Left forelimb (tissue), 1 donor: ENCODE data around the gene FNBP1L.
A peak's percentile ranks its signal among the peaks of the same experiment; 100 is the strongest.
"Not testable (repeated sequence)": the region's sequence is repeated elsewhere in the genome, so short reads cannot be mapped to it uniquely, and the experiment has no call there.

ENCODE experiments used
- DNase-seq: peaks from one replicate; pipeline ENCODE4 v3.0.0-alpha.2; 2018; ENCODE audit warnings: low spot score

FNBP1L gene

GRCh38 chr1:93443454-93443853, 4.5 kb upstream of the FNBP1L start:
- no peak for DNase-seq

DNA sequence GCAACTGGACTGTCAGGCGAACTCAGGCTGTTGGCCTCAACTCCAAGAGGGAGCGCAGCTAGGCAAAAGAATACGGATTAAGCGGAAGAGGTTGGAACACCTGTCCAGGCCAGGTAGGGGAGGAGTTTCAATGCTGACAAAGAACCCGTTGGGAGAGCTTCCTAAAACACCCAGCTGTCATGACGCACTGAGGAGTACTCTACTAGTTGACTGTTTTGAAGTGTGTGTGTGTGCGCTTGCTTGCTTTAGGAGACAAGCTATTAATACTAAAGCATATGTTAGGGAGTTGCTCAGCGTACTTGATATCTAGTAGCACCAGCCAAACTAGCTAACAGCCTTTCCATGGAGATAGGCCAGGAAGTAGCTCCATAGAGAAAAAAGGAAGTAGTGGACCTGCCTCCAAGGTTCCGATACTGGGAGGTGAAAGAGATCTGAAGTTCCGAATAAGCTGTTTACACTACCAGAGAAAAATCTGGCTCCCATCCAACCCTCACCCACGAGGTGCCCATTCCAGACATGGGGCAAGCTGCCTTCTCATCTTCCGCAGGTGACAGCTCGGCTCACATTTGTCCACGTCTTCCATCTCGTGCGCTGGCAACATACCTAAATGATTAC, 974 bp upstream of the FNBP1L start:
- DNase-seq = no peak

GRCh38 chr1:93448292-93448982, 519 bp downstream of the FNBP1L start:
- peak; percentile 76 for DNase-seq

DNA sequence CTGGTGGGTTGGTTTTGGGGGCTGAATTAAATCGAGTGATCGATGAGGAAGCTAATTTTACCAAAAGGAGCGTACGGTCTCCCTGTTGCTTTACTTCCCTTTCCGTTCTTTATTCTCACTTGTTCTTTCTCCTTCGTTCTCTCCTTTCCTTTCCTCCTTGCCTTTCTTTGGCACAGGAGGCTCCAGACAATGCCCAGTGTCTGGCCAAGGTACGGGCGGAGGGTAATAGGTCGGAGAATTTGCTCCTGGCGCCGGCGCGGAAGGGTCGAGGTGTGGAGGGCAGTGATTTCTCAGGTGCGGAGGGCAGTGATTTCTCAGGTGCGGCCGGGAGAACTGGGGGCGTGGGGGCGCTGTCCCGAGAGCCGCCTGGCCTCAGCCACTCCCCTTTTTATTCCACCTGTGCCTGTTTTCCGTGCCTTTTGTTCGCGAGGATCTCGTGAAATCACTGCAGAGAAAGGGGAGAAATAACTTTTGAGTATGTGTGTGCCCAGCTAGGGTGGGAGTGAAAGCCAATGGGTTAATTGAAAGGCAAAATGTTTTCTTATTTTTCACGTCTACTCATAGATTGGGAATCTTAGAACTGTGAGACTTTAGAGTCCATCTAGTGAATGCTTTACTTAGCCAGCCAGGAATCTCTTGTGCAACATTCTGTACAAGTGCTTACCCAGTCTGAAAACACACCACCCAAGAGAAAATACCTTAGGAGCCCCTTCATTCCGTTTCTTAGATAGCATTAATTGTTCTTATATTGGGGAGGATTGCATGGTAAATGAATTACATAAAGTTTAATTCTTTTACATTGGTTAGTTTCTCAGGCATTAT, 1.3 kb downstream of the FNBP1L start:
- no peak for DNase-seq

DNA sequence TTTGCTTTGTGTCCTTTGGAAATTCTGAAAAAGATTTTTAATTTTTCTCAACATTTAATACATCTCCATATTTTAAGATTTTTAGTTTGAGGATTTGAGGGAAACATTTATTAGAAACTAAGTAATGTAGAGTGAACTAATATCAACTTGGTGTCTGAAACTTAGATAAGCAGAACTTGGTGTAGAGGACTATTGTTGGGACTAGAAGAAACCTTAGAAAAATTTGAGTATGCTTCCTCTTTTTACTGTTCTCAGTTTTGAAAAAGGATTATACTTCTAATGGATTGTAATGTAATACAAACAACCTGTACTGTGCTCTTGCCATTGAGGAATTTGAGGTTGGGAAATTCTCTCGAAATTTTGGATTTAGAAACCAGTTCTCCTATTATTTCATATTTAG, 2.4 kb downstream of the FNBP1L start:
- no peak for DNase-seq

DNA sequence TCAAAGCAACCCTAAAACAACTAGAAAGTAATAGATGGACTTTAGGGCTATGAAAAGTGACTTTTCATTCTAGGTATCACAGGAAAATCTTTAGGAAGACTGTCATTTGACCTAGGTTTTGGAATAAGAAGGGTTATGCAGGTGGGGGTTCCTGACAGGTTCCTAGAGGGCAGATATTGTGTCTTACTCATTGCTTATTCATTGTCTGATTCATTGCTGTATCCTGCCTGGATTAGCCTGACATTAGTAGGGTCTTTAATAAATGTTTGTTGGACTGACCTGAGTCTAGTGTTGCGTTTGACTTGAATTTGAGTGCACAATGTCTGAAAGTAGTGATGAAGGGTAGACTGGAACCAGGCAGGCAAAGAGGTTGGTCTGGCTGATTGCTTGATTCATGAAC, 6.0 kb downstream of the FNBP1L start:
- no peak for DNase-seq

- no peak for DNase-seq
These were observed 11.2 kb downstream of the FNBP1L start for GRCh38 chr1:93459126-93459525.

DNA sequence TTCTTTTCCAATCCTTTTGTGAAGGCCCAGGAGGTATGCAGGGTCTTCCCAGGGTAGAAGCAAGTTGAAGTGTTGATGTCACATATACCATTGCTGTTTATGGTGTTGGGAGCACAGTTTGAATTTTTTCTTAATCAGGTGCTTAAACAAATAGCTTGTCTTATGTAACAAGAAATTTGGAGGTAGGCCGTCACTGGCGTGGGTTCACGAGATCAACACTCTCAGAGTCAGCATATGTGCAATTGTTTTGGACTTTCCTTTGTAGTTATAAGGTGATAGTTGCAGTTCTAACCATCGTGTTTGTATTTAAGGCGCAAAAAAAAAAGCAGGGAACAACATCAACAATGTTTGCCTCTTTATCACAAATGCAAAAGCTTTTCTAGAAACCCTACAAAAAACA, 13.3 kb downstream of the FNBP1L start:
- DNase-seq = no peak

DNA sequence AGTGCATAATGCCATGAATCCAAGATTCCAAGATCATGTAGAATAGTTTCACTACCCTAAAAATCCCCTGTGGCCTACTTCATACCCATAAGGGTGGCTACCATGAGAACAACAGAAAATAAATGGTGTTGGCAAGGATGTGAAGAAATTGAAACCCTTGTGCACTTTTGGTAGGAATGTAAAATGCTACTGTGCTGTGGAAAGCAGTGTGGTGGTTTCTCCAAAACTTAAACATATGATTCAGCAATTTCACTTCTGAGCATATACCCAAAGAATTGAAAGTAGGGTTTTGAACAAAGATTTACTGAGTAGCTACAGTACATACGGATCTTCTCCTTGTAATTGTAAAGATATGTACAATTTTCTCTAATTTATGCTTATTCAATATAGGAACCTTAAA, 16.0 kb downstream of the FNBP1L start:
- DNase-seq = no peak

DNA sequence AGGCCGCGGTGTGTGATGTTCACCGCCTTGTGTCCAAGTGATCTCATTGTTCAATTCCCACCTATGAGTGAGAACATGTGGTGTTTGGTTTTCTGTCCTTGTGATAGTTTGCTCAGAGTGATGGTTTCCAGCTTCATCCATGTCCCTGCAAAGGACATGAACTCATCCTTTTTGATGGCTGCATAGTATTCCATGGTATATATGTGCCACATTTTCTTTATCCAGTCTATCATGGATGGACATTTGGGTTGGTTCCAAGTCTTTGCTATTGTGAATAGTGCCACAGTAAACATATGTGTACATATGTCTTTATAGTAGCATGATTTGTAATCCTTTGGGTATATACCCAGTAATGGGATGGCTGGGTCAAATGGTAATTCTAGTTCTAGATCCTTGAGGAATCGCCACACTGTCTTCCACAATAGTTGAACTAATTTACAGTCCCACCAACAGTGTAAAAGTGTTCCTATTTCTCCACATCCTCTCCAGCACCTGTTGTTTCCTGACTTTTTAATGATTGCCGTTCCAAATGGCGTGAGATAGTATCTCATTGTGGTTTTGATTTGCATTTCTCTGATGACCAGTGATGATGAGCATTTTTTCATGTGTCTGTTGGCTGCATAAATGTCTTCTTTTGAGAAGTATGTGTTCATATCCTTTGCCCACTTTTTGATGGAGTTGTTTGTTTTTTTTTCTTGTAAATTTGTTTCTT, 17.6 kb downstream of the FNBP1L start:
- not testable (repeated sequence) for DNase-seq

DNA sequence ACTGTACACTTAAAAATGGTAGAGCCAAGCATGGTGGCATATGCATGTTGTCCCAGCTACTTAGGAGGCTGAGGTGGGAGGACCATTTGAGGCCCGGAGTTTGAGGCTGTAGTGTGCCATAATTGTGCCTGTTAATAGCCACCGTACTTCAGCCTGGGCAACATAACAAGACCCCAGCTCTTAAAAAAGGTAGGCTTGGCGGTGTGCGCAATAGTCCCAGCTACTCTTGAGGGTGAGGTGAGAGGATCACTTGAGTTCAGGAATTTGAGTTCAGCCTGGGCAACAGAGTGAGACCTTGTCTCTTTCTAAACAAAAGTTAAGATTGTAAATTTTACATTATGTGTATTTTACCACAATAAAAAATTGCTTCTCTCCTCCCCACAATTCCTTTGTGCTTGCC, 19.7 kb downstream of the FNBP1L start:
- no peak for DNase-seq

GRCh38 chr1:93468662-93469061, 20.7 kb downstream of the FNBP1L start:
- DNase-seq = no peak

- DNase-seq = not testable (repeated sequence)
These were observed 21.3 kb downstream of the FNBP1L start for GRCh38 chr1:93469223-93469622.

- no peak for DNase-seq
These were observed 23.4 kb downstream of the FNBP1L start for GRCh38 chr1:93471284-93471683.

DNA sequence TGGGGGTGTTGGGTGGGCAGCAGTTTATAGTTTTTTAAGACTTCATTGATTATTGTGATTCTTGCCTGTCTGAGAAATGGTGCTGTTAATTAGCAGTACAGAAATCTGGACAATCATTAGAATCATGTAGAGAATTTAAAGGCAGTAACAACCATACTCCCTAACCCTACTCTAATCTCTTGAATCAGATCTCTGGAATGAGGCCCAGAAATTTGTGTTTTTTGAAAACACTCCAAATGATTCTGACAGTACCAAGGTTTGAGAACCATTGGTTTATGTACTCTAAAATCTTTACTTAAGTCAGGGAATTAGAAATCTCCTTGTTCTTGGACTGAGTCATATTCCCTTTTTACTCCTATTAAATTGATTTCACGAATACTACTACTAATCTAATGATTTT, 24.0 kb downstream of the FNBP1L start:
- DNase-seq = no peak

GRCh38 chr1:93474321-93474720, 26.4 kb downstream of the FNBP1L start:
- no peak for DNase-seq

- DNase-seq = no peak
These were observed 27.8 kb downstream of the FNBP1L start for GRCh38 chr1:93475681-93476080.

GRCh38 chr1:93479133-93479745, 31.3 kb downstream of the FNBP1L start:
- not testable (repeated sequence) for DNase-seq

DNA sequence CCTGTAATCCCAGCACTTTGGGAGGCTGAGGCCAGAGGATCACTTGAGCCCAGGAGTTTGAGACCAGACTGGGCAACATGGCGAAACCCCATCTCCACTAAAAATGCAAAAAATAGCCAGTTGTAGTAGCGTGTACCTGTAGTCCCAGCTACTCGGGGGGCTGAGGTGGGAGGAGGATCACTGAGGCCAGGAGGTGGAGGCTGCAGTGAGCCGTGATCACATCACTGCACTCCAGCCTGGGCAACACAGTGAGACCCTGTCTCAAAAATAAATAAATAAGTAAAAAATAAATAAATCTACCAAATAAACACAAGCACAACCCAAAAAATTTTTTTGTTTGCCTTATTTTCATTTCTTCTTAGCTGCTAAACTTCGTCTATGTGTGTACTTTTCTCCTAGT, 34.0 kb downstream of the FNBP1L start:
- DNase-seq = not testable (repeated sequence)

DNA sequence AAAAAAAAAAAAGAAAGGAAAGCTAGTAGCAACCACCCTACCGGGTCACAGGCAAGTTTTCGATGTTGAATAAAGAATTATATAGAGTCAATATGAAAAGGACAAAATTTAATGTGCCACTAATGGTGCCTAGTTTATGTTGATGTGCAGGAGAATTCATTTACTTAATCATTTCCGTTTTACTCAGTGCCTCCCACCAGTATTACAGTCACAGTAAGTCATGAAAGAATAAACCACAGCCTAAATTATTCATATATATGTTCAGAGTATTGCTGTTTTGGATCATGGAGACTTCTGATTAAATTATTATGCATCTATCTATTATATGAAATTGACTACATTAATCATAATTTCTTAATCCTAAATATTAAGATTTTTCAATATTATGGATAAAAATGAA, 35.3 kb downstream of the FNBP1L start:
- DNase-seq = no peak

- no peak for DNase-seq
These were observed 35.7 kb downstream of the FNBP1L start for GRCh38 chr1:93483606-93484005.

DNA sequence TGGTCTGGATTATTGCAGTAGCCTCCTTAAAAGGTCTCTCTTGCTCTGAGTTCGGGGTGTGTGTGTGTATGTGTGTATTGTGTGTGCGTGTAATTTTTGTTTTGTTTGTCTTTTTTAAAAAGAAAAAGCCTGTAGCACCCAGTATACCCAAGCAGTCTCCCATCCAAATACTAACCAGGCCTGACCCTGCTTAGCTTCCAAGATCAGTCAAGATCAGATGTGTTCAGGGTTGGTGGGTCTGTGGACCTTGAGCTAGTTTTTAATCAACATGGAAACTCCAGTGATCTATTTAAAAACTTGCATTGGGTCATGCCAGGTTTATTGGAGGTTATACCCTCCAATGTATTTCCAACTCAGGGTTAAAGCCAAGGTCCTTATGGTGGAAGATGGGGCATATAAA, 40.3 kb downstream of the FNBP1L start:
- DNase-seq = no peak
